ENCODE data around the gene CMPK2.

Gene CMPK2

DNA sequence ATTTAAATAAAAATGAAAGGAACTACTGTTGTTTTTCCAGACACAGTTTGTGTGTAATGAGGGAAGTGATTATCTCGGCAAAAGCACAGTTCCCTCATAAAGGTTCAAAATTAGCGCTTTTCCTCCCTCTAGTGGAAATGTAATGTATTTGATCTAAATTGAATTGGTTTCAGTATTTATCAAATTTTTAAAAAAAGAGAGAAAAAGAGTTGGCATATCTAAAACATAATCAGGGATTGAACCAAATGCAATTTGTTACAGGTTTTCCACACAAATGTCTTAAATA is 37.5 kb downstream of the CMPK2 start:
- TF ChIP-seq, protein P1, sequence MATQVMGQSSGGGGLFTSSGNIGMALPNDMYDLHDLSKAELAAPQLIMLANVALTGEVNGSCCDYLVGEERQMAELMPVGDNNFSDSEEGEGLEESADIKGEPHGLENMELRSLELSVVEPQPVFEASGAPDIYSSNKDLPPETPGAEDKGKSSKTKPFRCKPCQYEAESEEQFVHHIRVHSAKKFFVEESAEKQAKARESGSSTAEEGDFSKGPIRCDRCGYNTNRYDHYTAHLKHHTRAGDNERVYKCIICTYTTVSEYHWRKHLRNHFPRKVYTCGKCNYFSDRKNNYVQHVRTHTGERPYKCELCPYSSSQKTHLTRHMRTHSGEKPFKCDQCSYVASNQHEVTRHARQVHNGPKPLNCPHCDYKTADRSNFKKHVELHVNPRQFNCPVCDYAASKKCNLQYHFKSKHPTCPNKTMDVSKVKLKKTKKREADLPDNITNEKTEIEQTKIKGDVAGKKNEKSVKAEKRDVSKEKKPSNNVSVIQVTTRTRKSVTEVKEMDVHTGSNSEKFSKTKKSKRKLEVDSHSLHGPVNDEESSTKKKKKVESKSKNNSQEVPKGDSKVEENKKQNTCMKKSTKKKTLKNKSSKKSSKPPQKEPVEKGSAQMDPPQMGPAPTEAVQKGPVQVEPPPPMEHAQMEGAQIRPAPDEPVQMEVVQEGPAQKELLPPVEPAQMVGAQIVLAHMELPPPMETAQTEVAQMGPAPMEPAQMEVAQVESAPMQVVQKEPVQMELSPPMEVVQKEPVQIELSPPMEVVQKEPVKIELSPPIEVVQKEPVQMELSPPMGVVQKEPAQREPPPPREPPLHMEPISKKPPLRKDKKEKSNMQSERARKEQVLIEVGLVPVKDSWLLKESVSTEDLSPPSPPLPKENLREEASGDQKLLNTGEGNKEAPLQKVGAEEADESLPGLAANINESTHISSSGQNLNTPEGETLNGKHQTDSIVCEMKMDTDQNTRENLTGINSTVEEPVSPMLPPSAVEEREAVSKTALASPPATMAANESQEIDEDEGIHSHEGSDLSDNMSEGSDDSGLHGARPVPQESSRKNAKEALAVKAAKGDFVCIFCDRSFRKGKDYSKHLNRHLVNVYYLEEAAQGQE (IDR thresholded peaks at IDR 0.05; ENCODE audit: insufficient read depth in 1 of 2, low read depth in 2 of 2, low read length in 2 of 2): no peak
- TF ChIP-seq FOXP2 (optimal IDR thresholded peaks at IDR 0.05; ENCODE audit: borderline replicate concordance, extremely low read depth, extremely low read length, insufficient read depth) (no peak), POLR2AphosphoS5 (IDR thresholded peaks at IDR 0.05; ENCODE audit: low read depth, low read length) (no peak), SIN3A (IDR thresholded peaks at IDR 0.05; ENCODE audit: borderline replicate concordance, insufficient read depth, low read length) (no peak), TAF1 (IDR thresholded peaks at IDR 0.05; ENCODE audit: borderline replicate concordance, insufficient read depth, low read length) (no peak)

GRCh38 chr2:6827566-6828298 is 38.0 kb downstream of the CMPK2 start:
- TF ChIP-seq SIN3A (IDR thresholded peaks at IDR 0.05; ENCODE audit: borderline replicate concordance, insufficient read depth, low read length): no peak
- TF ChIP-seq, protein P1 (IDR thresholded peaks at IDR 0.05; ENCODE audit: insufficient read depth in 1 of 2, low read depth in 2 of 2, low read length in 2 of 2): no peak
- TF ChIP-seq POLR2AphosphoS5 (IDR thresholded peaks at IDR 0.05; ENCODE audit: low read depth, low read length): no peak

GRCh38 chr2:6826081-6826913 is 39.4 kb downstream of the CMPK2 start:
- no peak for TF ChIP-seq SIN3A (IDR thresholded peaks at IDR 0.05; ENCODE audit: borderline replicate concordance, insufficient read depth, low read length)
- TF ChIP-seq TAF1 (IDR thresholded peaks at IDR 0.05; ENCODE audit: borderline replicate concordance, insufficient read depth, low read length): no peak
- TF ChIP-seq POLR2AphosphoS5 (IDR thresholded peaks at IDR 0.05; ENCODE audit: low read depth, low read length): no peak
- TF ChIP-seq FOXP2 (optimal IDR thresholded peaks at IDR 0.05; ENCODE audit: borderline replicate concordance, extremely low read depth, extremely low read length, insufficient read depth): no peak
- TF ChIP-seq, protein P1 (IDR thresholded peaks at IDR 0.05; ENCODE audit: insufficient read depth in 1 of 2, low read depth in 2 of 2, low read length in 2 of 2): no peak

GRCh38 chr2:6824962-6825361 is 40.7 kb downstream of the CMPK2 start:
- TF ChIP-seq FOXP2 (optimal IDR thresholded peaks at IDR 0.05; ENCODE audit: borderline replicate concordance, extremely low read depth, extremely low read length, insufficient read depth): no peak
- TF ChIP-seq, protein P1 (IDR thresholded peaks at IDR 0.05; ENCODE audit: insufficient read depth in 1 of 2, low read depth in 2 of 2, low read length in 2 of 2): no peak

Data from PFSK-1 (cell line).